Neutrophil (primary cell): ENCODE measurements around the gene EEIG1.

Experiments used
- H3K27ac ChIP-seq: fragments of 200-600 bp; sonication (generic); 2 replicates; pipeline ENCODE4 v1.5.1; 2016; ENCODE audit warnings: mild to moderate bottlenecking, moderate library complexity
- H3K27me3 ChIP-seq: fragments of 200-600 bp; sonication (generic); 2 replicates; pipeline ENCODE4 v1.6.0; 2016; ENCODE audit warnings: mild to moderate bottlenecking
- H3K36me3 ChIP-seq: fragments of 200-600 bp; sonication (generic); 2 replicates; pipeline ENCODE4 v1.5.1; 2017
- H3K4me1 ChIP-seq, 2 experiments: fragments of 200-600 bp in 1 of 2; sonication (generic) in 1 of 2; 1 replicate in 1 of 2; 2 replicates in 1 of 2; pipeline versions ENCODE4 v1.5.1 to v1.6.1; 2013 to 2016; ENCODE audit warnings: low read depth in 1 of 2, low read length in 1 of 2, mild to moderate bottlenecking in 1 of 2, moderate library complexity in 1 of 2; ENCODE audit not compliant: control insufficient read depth in 1 of 2, insufficient read depth in 1 of 2
- H3K4me3 ChIP-seq, 2 experiments: fragments of 200-600 bp in 1 of 2; sonication (generic) in 1 of 2; 1 replicate in 1 of 2; 2 replicates in 1 of 2; pipeline ENCODE4 v1.5.1; 2013 to 2016; ENCODE audit warnings: low read depth in 1 of 2, low read length in 1 of 2, mild to moderate bottlenecking in 1 of 2, moderate library complexity in 1 of 2
- H3K9me3 ChIP-seq: fragments of 200-600 bp; sonication (generic); 2 replicates; pipeline ENCODE4 v1.5.1; 2016
- CTCF ChIP-seq: fragments of 200-600 bp; sonication (generic); IDR thresholded peaks from 2 replicates; pipeline ENCODE4 v1.5.1; 2016; ENCODE audit warnings: antibody characterized with exemption

The EEIG1 gene

GRCh38 chr9:127947841-127948710 is 32.7 kb downstream of the EEIG1 start:
- no peak for TF ChIP-seq CTCF
- Histone ChIP-seq H3K36me3 (no peaks in the 10 kb centered on the region), H3K4me1 (peaks cover 6 to 11% of the 10 kb centered on the region in 2 experiments), H3K9me3 (no peaks in the 10 kb centered on the region), H3K27me3 (no peaks in the 10 kb centered on the region), H3K27ac (no peak overlapping the region), H3K4me3 (no peak overlapping the region)

- peaks cover 8 to 17% of the 10 kb centered on the region in 2 experiments for H3K4me1 ChIP-seq
- no peaks in the 10 kb centered on the region for H3K9me3 ChIP-seq
- no peak overlapping the region for H3K4me3 ChIP-seq
- H3K27ac ChIP-seq: no peak overlapping the region
- H3K36me3 ChIP-seq: no peaks in the 10 kb centered on the region
- no peak for TF ChIP-seq CTCF
- H3K27me3 ChIP-seq: no peaks in the 10 kb centered on the region
Measured at GRCh38 chr9:127946728-127947127, 34.1 kb downstream of the EEIG1 start.

GRCh38 chr9:127945942-127946341 is 34.8 kb downstream of the EEIG1 start:
- Histone ChIP-seq H3K27me3 (no peaks in the 10 kb centered on the region), H3K27ac (no peak overlapping the region), H3K9me3 (no peaks in the 10 kb centered on the region), H3K36me3 (no peaks in the 10 kb centered on the region), H3K4me3 (no peak overlapping the region), H3K4me1 (peaks cover 8 to 17% of the 10 kb centered on the region in 2 experiments)
- TF ChIP-seq CTCF: no peak

GRCh38 chr9:127945338-127945737 is 35.5 kb downstream of the EEIG1 start:
- no peak overlapping the region for H3K27ac ChIP-seq
- H3K36me3 ChIP-seq: no peaks in the 10 kb centered on the region
- H3K9me3 ChIP-seq: no peaks in the 10 kb centered on the region
- no peak overlapping the region for H3K4me3 ChIP-seq
- TF ChIP-seq CTCF: no peak
- H3K27me3 ChIP-seq: no peaks in the 10 kb centered on the region
- peaks cover 8 to 17% of the 10 kb centered on the region in 2 experiments for H3K4me1 ChIP-seq

GRCh38 chr9:127944586-127945218 is 36.1 kb downstream of the EEIG1 start:
- Histone ChIP-seq H3K9me3 (no peaks in the 10 kb centered on the region), H3K4me3 (no peak overlapping the region), H3K36me3 (no peaks in the 10 kb centered on the region), H3K27me3 (no peaks in the 10 kb centered on the region), H3K4me1 (peaks cover 8 to 17% of the 10 kb centered on the region in 2 experiments), H3K27ac (no peak overlapping the region)
- no peak for TF ChIP-seq CTCF
